Astrocyte (in vitro differentiated cells and primary cell): ENCODE measurements around the gene NT5C3B.

Experiments used
- CTCF ChIP-seq: IDR thresholded peaks from 2 replicates; pipeline ENCODE4 v1.5.1; 2011; ENCODE audit warnings: low read depth, mild to moderate bottlenecking, inconsistent platforms, low read length, moderate library complexity; ENCODE audit not compliant: insufficient read depth
- EZH2 ChIP-seq: IDR thresholded peaks from 2 replicates; pipeline ENCODE4 v1.6.1; 2012; ENCODE audit warnings: mild to moderate bottlenecking, low read length, inconsistent platforms; ENCODE audit not compliant: insufficient read depth

GRCh38 chr17:41823580-41823979 lies 12.5 kb downstream of the NT5C3B start:
- TF ChIP-seq EZH2 (no peak), CTCF (no peak)
